GM21723 (cell line): ENCODE results near the gene LIMK1.

Experiments used
- ATAC-seq: cut with Tn5 transposase; IDR thresholded peaks from one replicate; pipeline ENCODE4 v1.9.1; 2021; ENCODE audit warnings: mild to moderate bottlenecking, moderate library complexity; ENCODE audit not compliant: unreplicated experiment

The LIMK1 gene

DNA sequence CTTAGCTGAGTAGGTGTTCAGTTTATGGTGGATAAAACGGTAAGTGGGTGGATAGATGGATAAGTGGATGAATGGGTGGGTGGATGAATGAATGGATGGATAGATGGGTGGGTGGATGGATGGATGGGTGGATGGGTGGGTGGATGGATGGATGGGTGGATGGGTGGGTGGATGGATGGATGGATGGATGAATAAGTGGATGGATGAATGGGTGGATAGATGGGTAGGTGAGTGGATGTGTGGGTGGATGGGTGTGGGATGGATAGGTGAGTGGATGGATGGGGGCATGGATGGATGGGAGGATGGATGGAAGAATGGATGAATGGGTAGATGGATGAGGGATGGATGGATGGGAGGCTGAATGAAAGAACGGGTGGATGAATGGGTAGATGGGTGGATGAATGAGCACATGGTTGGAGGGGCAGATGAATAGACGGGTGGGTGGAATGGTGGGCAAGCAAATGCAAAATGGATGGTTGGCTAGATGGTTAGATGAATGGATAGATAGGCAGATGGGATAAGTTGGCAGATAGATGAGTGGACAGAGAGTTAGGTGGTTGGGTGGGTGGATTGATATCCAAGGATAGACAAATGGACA, 29.9 kb upstream of the LIMK1 start:
- no peak for ATAC-seq

- no peak for ATAC-seq
Measured at GRCh38 chr7:74056096-74056915, 27.3 kb upstream of the LIMK1 start.

- ATAC-seq: no peak
Measured at GRCh38 chr7:74057216-74057925, 26.2 kb upstream of the LIMK1 start.

DNA sequence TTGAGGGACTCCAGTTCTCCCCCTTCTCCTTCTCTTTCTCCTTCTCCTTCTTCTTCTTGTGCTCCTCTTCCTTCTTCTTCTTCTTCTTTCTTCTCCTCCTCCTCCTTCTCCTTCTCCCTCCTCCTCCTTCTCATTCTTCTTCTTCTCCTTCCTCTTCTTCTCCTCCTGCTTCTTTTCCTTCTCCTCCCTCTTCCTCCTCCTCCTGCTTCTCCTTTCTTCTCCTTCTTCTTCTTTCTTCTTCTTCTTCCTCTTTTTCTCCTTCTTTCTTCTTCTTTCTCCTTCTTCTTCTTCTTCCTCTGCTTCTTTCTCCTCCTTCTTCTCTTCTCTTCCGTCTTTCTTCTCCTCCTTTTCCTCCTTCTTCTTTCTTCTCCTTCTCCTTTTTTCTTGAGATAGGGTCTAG, 25.6 kb upstream of the LIMK1 start:
- ATAC-seq: no peak

DNA sequence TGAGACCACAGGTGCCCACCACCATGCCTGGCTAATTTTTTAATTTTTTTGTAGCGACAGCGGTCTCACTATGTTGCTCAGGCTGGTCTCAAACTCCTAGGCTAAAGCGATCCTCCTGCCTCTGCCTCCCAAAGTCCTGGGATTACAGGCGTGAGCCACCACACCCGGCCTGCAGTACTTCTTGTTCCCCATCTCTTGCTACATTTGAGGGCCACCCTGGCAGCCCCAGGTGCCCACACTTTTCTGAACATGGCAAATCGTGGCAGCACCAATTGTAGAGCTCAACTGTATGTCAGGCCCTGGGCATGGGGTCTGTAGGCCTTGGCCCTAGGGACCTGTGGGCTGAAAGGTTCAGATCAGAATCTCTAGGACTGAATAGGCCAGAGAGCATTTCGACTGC, 25.1 kb upstream of the LIMK1 start:
- no peak for ATAC-seq

- no peak for ATAC-seq
Measured at GRCh38 chr7:74059037-74059436, 24.6 kb upstream of the LIMK1 start.

DNA sequence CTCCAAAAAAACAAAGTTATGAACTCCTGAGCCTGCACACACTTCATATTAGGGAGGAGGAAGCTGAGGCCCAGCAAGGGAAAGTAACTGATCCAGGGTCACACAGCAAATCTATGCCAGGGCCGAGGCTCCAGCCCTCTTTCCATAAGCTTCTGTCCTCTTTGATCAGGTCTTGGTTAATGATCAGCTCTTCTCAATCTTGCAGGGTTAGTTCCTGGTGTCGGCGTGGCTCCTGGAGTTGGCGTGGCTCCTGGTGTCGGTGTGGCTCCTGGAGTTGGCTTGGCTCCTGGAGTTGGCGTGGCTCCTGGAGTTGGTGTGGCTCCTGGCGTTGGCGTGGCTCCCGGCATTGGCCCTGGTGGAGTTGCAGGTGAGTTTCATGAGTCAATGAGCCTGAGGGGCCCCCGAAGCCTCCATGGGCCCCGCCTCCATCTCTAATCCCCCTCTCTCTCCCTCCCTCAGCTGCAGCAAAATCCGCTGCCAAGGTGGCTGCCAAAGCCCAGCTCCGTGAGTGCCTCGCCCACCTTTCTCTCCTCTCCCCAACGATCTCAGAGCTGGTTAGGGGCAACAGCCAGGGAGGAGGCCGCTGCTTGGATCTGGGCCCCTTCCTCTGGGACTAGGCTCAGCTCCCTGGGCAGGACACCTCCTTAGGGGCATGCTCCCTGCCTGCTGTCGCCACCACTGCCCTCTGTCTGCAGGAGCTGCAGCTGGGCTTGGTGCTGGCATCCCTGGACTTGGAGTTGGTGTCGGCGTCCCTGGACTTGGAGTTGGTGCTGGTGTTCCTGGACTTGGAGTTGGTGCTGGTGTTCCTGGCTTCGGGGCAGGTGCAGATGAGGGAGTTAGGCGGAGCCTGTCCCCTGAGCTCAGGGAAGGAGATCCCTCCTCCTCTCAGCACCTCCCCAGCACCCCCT, 23.7 kb upstream of the LIMK1 start:
- ATAC-seq: no peak

- no peak for ATAC-seq
Measured at GRCh38 chr7:74061840-74062539, 21.6 kb upstream of the LIMK1 start.

GRCh38 chr7:74063223-74063641, 20.4 kb upstream of the LIMK1 start:
- no peak for ATAC-seq

DNA sequence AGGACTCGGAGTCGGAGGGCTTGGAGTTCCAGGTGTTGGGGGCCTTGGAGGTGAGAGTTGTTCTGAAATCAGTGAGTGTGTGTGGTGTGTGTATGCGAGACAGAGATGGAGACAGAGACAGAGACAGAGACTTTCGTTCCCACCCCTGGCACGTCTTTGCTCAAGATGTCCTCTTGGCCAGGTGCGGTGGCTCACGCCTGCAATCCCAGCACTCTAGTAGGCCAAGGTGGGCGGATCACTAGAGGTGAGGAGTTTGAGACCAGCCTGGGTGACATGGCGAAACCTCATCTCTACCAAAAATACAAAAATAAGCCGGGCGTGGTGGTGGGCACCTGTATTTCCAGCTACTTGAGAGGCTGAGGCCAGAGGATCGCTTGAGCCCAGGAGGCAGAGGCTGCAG, 20.0 kb upstream of the LIMK1 start:
- no peak for ATAC-seq

- ATAC-seq: no peak
Measured at GRCh38 chr7:74064696-74065095, 18.9 kb upstream of the LIMK1 start.

- ATAC-seq: no peak
Measured at GRCh38 chr7:74066626-74067025, 17.0 kb upstream of the LIMK1 start.

GRCh38 chr7:74068378-74069085, 15.1 kb upstream of the LIMK1 start:
- no peak for ATAC-seq

DNA sequence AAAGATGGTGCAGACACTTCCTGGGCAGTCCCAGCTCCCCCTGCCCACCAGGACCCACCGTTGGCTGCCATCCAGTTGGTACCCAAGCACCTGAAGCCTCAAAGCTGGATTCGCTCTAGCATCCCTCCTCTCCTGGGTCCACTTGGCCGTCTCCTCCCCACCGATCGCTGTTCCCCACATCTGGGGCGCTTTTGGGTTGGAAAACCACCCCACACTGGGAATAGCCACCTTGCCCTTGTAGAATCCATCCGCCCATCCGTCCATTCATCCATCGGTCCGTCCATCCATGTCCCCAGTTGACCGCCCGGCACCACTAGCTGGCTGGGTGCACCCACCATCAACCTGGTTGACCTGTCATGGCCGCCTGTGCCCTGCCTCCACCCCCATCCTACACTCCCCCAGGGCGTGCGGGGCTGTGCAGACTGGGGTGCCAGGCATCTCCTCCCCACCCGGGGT, 14.5 kb upstream of the LIMK1 start:
- no peak for ATAC-seq

DNA sequence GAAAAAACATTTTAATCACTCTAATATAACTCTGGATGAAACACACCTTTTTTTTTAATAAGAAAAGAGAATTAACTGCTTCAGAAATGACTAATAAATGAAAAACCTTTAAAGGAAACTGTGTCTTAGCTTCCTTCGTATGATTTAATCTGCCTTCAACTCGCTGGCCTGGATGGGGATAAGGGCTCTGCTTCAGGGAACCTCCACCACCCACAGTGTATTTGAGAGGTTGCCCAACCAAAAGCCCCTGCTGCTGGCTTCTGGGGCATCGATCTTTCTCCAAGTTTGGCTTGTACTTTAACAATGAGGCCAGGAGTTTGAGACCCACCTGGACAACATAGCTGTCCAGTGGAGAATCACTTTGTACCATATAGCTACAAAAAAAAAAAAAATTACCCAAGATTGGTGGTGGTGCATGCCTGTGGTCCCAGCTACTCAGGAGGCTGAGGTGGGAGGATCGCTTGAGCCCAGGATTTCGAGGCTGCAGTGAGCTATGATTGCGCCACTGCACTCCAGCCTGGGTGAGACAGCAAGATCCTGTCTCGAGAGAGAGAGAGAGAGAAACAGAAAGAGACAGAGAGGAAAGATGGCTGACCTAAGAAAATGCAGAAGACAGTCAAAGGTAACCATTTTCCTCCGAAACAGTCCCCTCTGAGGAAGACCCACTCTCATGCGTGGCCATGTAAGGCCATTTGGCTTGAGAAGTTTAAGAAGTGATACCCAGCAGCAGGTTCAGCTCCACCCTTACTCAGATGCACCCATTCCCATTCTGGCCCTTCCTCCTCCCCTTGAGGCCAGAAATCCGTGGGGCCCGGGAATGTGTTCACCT, 13.6 kb upstream of the LIMK1 start:
- ATAC-seq: no peak

DNA sequence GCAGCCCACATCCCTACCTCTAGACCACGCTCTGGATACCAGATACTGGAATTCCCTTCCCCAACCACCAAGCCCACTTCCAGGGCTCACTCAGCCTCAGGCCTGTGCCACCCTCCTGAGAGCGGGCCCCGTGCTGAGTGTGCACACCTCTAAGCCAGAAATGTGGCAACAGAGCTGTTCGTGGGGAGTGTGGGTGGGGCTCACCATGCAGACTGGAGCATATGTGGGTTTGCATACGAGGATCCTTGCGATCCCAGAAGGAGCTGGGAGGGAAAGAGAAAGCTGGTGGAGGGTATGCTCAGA, 13.0 kb upstream of the LIMK1 start:
- ATAC-seq: no peak

DNA sequence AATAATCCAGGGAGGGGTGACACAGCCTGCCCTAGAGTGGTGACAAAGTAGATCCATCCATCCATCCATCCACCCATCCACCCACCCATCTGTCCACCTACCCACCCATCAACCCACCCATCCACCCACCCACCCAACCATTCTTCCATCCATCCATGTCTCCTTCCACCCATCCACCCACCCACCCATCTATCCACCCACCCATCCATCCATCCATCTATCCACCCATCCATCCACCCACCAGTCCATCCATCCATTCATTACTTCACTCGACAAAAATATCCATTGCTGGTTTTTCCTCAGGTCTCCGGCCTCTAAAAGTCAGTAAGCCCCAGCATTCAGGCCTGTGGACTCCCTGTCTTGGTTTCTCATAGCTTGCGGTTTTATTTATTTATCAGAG, 12.5 kb upstream of the LIMK1 start:
- no peak for ATAC-seq

DNA sequence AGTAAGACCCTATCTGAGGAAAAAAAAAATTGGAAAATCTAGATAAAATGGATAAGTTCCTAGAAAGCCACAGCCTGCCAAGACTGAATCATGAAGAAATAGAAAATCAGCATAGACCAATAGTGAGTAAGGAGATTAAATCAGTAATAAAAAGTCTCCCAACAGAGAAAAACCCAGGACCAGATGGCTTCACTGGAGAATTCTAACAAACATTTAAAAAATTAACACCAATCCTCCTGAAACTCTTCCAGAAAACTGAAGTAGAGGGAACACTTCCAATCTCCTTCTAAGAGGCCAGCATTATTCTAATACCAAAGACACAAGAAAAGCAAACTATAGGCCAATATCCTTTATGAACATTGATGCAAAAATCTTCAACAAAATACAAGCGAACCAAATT, 8.8 kb upstream of the LIMK1 start:
- no peak for ATAC-seq

- ATAC-seq: no peak
Measured at GRCh38 chr7:74078461-74078860, 5.1 kb upstream of the LIMK1 start.
